Tibial artery (tissue), 4 donors: Measurements from ENCODE around the gene FOXR1.
"Not testable (repeated sequence)": the region's sequence is repeated elsewhere in the genome, so short reads cannot be mapped to it uniquely, and the experiment has no call there.

Experiments
- DNase-seq, 2 donors: peaks; one replicate each; pipeline ENCODE4 v3.0.0-alpha.2; 2019
- H3K27ac ChIP-seq, 2 donors: fragments of 200-600 bp; sonication (generic) in 1 of 2; 1 replicate in 1 of 2; 2 replicates in 1 of 2; pipeline ENCODE4 v1.5.1; 2018 to 2019; ENCODE audit warnings: mild to moderate bottlenecking in 1 of 2
- H3K27me3 ChIP-seq, 2 donors: fragments of 200-600 bp; sonication (generic) in 1 of 2; one replicate each; pipeline versions ENCODE4 v1.5.1 to v1.6.0; 2016 to 2019
- H3K36me3 ChIP-seq, 3 donors: fragments of 200-600 bp; sonication (generic) in 2 of 3; one replicate each; pipeline ENCODE4 v1.5.1; 2016 to 2019; ENCODE audit warnings: mild to moderate bottlenecking in 2 of 3
- H3K4me1 ChIP-seq, 4 donors: fragments of 200-600 bp; sonication (generic) in 2 of 4; 1 replicate in 3 of 4; 2 replicates in 1 of 4; pipeline ENCODE4 v1.5.1; 2016 to 2019
- H3K4me3 ChIP-seq, 2 donors: fragments of 200-600 bp; sonication (generic) in 1 of 2; 1 replicate in 1 of 2; 2 replicates in 1 of 2; pipeline ENCODE4 v1.5.1; 2018 to 2019; ENCODE audit warnings: mild to moderate bottlenecking in 2 of 2
- H3K9me3 ChIP-seq, 3 donors: fragments of 200-600 bp; sonication (generic) in 1 of 3; one replicate each; pipeline ENCODE4 v1.5.1; 2016 to 2019
- intact Hi-C: fragments of 100-400 bp; cut with DNase I; formaldehyde crosslinking; loops from one replicate; pipeline ENCODE4 v1.15.0; 2023; ENCODE audit warnings: low total_unique reads
- TF ChIP-seq, protein P1 (sequence below), 2 experiments: fragments of 200-600 bp in 1 of 2; fragments of 450-650 bp in 1 of 2; IDR thresholded peaks; one replicate each; pipeline ENCODE4 v1.5.1; 2017 to 2019; ENCODE audit warnings: antibody characterized with exemption in 2 of 2, mild to moderate bottlenecking in 1 of 2, moderate library complexity in 1 of 2

The FOXR1 gene

GRCh38 chr11:118979434-118979833 lies 7.9 kb downstream of the FOXR1 start:
- TF ChIP-seq, protein P1, sequence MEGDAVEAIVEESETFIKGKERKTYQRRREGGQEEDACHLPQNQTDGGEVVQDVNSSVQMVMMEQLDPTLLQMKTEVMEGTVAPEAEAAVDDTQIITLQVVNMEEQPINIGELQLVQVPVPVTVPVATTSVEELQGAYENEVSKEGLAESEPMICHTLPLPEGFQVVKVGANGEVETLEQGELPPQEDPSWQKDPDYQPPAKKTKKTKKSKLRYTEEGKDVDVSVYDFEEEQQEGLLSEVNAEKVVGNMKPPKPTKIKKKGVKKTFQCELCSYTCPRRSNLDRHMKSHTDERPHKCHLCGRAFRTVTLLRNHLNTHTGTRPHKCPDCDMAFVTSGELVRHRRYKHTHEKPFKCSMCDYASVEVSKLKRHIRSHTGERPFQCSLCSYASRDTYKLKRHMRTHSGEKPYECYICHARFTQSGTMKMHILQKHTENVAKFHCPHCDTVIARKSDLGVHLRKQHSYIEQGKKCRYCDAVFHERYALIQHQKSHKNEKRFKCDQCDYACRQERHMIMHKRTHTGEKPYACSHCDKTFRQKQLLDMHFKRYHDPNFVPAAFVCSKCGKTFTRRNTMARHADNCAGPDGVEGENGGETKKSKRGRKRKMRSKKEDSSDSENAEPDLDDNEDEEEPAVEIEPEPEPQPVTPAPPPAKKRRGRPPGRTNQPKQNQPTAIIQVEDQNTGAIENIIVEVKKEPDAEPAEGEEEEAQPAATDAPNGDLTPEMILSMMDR (IDR thresholded peaks at IDR 0.05): no peak
- Histone ChIP-seq H3K9me3 (no peaks in the 10 kb centered on the region), H3K4me1 (peaks cover 0 to 7% (median 2%) of the 10 kb centered on the region in 4 donors), H3K27me3 (peaks cover 0 to 6% of the 10 kb centered on the region in 2 donors), H3K27ac (no peak overlapping the region), H3K36me3 (no peaks in the 10 kb centered on the region), H3K4me3 (no peak overlapping the region)
- intact Hi-C loops: no loop called here
- DNase-seq: no peak

DNA sequence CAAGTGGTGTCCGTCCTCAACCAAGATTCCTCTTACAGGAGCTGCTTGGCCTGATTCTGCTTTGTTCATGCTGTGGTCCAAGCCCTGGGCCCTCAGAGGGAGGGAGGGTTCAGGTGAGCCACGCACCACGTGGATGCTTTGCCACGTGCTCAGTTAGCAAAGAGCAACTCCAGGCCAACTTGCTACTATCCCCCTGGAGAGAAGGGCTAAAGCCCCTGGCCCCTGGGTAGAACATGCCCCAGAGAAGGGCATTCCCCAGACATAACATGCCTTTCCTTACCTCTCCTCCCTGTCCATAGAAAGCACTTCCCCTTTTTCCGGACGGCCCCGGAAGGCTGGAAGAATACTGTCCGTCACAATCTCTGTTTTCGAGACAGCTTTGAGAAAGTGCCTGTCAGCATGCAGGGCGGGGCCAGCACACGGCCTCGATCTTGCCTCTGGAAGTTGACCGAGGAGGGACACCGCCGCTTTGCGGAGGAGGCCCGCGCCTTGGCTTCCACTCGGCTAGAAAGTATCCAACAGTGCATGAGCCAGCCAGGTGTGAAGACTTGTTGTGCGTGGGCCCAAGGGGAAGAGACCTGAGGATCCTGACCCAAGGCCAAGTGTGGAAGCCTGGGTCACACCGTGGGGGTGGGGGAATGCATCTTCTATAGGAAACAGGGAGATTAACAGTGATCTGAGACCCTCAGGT lies 8.8 kb downstream of the FOXR1 start:
- TF ChIP-seq, protein P1 (IDR thresholded peaks at IDR 0.05): no peak
- Histone ChIP-seq H3K27me3 (peaks cover 0 to 8% of the 10 kb centered on the region in 2 donors), H3K36me3 (no peaks in the 10 kb centered on the region), H3K9me3 (no peaks in the 10 kb centered on the region), H3K27ac (no peak overlapping the region), H3K4me3 (no peak overlapping the region), H3K4me1 (peaks cover 0 to 7% (median 2%) of the 10 kb centered on the region in 4 donors)
- peak; percentile 62 to 73 for DNase-seq
- intact Hi-C loops: no loop called here

- intact Hi-C loops, H3K9me3 ChIP-seq, DNase-seq: not testable (repeated sequence)
Measured at GRCh38 chr11:118984337-118984736, 12.8 kb downstream of the FOXR1 start.

DNA sequence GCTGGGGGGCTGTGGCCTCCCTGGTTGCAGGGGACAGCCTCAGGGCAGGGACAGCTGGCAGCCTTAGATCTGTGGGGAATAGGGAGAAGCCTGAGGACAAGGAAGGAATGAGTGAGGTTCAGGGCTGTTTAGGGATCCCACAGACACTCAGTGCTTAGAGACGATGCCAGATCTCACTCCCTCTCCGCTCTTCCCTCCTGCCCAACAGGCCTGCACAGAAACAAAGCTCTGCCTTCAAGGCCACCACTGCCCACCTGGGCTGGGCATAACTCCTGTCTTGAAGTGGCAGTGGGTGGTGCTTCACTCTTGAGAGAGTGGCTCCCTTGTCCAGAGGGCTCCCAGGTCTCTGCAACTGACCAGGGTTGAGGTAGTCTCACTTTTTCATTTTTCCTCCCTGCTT lies 13.3 kb downstream of the FOXR1 start:
- Histone ChIP-seq H3K27ac (no peak overlapping the region), H3K4me1 (peaks cover 0 to 7% (median 2%) of the 10 kb centered on the region in 4 donors), H3K36me3 (no peaks in the 10 kb centered on the region), H3K9me3 (no peaks in the 10 kb centered on the region), H3K27me3 (peaks cover 0 to 9% of the 10 kb centered on the region in 2 donors), H3K4me3 (no peak overlapping the region)
- intact Hi-C loops: no loop called here
- DNase-seq: no peak
- TF ChIP-seq, protein P1 (IDR thresholded peaks at IDR 0.05): no peak

More at GRCh38 chr11:118984337-118984736, 12.8 kb downstream of the FOXR1 start:
- peaks cover 0 to 11% of the 10 kb centered on the region in 2 donors for H3K27me3 ChIP-seq
- H3K27ac ChIP-seq, H3K4me1 ChIP-seq, H3K4me3 ChIP-seq, H3K36me3 ChIP-seq: not testable (repeated sequence)

DNA sequence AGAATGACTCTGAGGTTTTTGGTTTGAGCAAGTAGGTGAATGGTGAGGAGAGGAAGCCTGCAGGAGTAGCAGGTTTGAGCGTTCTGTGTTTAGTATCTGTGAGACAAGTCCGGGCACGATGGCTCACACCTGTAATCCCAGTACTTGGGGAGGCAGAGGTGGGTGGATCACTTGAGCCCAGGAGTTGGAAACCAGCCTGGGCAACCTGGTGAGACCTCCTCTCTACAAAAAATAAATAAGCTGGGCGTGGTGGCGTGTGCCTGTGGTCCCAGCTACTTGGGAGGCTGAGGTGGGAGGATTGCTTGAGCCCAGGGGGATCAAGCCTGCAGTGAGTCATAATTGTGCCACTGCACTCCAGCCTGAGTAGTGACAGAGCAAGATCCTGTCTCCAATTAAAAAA lies 16.7 kb downstream of the FOXR1 start:
- DNase-seq: no peak
- Histone ChIP-seq H3K4me3 (no peak overlapping the region), H3K27ac (no peak overlapping the region), H3K36me3 (no peaks in the 10 kb centered on the region), H3K4me1 (no peaks in the 10 kb centered on the region), H3K27me3 (peaks cover 0 to 9% of the 10 kb centered on the region in 2 donors), H3K9me3 (no peaks in the 10 kb centered on the region)
- TF ChIP-seq, protein P1 (IDR thresholded peaks at IDR 0.05): no peak
- intact Hi-C loops: no loop called here

DNA sequence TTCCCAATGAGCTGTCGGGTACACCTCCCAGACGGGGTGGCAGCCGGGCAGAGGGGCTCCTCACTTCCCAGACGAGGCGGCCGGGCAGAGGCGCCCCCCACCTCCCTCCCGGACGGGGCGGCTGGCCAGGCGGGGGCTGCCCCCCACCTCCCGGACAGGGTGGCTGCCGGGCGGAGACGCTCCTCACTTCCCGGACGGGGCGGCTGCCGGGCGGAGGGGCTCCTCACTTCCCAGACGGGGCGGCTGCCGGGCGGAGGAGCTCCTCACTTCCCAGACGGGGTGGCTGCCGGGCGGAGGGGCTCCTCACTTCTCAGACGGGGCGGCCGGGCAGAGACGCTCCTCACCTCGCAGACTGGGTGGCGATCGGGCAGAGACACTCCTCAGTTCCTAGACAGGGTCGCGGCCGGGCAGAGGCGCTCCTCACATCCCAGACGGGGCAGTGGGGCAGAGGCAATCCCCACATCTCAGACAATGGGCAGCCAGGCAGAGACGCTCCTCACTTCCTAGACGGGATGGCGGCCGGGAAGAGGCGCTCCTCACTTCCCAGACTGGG lies 20.0 kb downstream of the FOXR1 start:
- H3K4me3 ChIP-seq, H3K36me3 ChIP-seq, intact Hi-C loops, H3K27me3 ChIP-seq, DNase-seq, H3K27ac ChIP-seq, H3K4me1 ChIP-seq, H3K9me3 ChIP-seq: not testable (repeated sequence)
